Stimulated activated CD8-positive, alpha-beta memory T cell treated with anti-CD3 and anti-CD28 coated beads, Interleukin-12 subunit alpha, Interleukin-12 subunit beta, amount 100 ng/mL, for 4 hours (primary cell): Measurements from ENCODE around the gene ANKRD65.
"Not testable (repeated sequence)": the region's sequence is repeated elsewhere in the genome, so short reads cannot be mapped to it uniquely, and the experiment has no call there.

Experiments
- DNase-seq: peaks from one replicate; pipeline ENCODE4 v3.0.0-alpha.2; 2020; ENCODE audit warnings: low read depth

ANKRD65 gene

DNA sequence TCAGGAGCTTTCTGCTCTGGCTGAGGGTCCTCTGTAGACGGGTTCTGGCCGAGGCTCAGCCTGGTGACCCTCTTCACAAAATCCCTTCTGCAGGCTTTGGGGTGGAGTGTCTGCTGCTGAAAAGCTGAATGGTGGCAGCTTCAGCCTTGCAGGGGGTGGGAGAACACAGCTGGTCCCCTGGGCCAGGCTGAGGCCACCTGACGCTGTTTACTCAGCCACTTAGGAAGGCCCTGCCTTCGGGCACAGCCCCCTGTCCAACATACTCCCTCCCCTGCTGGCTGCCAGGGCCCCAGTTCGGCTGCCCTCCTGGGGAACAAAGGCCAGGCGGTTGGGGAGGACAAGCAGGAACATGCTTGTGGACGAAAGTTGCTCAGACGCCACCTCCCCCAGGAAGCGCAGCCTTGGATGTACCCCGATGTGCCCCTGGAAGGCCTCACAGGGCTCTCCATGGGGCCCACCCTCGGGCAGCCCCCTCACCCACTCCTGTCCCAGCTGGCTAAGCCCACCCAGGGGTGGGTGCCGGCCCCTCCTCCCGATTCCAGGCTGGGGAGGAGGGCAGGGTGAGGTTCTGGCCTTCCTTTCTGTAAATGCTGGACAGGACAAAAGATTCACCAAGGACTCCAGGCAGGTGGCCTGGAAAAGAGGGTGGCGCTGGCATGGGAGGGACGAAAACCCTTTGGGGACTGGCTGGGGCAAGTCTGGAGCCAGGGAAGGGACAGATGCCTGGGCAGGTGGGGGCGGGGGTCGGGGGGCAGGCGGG lies at the start of gene ANKRD65:
ANKRD65 (minus strand) TSS at position 130 of the 760 bp plus-strand sequence. CDS start 271 bp downstream, outside the sequence.
- no peak for DNase-seq

DNA sequence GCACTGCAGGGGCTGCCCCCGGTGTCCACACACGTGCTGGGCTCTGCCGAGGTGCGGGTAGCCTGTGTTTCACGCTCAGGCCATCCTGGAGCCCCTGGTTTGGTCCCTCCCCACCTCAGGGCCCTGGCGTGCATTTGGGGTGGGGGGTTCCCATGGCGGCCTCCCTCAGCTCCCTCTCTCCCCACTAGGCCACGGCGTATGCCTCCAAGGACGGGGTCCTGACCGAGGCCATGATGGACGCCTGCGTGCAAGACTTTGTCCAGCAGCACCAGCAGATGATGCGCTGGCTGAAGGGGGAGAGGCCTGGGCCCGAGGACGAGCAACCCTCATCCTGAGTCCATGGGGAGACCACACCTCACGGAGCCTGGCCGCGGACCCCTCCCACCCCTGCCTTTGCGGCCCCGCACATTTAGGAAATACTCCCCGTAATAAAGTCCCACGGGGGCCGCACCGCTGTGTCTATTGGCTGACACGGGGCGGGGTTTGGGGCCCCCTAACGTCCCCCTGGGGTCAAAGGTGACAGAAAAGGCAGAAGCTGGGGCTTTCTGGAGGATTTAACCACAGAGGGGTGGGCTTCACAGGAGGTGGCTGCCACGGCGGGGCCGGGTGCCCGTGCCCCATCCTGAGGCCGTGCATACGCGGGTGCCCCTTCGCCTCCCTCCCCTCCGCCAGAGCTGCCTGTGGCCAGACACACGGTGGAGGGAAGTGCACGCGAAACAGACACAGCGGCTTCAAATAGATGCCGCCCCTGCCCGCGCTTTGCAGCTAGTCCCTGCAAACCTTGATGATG lies 47.3 kb upstream of the ANKRD65 start:
- DNase-seq = not testable (repeated sequence)

DNA sequence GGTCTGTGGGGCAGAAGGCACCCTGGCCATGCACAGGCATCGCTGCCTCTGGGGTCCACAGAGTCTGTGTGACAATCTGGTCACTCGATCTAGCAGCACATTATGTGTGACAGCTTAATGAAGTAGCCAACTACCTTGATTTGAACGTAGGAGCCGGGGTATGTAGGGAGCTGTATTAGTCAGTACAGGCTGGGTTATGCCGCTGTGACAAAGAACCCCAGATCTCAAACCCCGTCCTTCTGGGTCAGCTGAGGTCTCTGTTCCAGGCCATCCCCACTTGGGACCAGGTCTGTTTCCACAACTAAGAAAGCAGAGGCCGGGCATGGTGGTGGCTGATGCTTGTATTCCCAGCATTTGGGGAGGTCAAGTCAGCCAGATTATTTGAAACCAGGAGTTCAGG lies 42.2 kb upstream of the ANKRD65 start:
- no peak for DNase-seq

DNA sequence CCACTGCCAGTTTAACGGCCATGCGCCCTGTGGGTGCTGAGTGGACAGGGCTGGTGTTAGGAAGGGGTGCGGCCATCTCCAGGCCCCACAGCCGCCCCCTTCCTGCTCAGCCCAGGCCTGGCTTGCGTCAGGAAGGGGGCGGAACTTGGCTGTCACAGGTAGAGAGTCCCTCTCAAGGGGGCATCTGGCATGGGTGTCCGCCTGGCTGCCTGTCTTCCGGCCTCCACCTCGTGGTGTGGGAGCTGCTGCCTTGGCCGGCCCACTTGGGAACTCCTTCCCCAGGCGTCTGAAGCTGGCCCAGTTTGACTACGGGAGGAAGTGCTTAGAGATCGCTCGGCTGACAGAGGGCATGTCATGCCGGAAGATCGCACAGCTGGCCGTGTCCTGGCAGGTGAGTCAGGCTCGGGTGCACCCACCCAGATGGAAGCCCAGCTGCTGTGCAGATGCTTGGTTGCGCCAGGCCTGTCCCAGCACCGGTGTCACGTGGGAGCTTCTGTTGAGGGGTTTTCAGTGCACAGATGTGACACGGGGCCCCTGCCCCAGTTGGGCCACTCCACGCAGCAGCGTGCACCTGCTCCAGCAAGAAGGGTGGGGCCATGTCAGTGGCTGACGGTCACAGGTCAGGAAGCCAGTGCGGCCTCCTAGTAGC lies 41.4 kb upstream of the ANKRD65 start:
- DNase-seq = no peak

DNA sequence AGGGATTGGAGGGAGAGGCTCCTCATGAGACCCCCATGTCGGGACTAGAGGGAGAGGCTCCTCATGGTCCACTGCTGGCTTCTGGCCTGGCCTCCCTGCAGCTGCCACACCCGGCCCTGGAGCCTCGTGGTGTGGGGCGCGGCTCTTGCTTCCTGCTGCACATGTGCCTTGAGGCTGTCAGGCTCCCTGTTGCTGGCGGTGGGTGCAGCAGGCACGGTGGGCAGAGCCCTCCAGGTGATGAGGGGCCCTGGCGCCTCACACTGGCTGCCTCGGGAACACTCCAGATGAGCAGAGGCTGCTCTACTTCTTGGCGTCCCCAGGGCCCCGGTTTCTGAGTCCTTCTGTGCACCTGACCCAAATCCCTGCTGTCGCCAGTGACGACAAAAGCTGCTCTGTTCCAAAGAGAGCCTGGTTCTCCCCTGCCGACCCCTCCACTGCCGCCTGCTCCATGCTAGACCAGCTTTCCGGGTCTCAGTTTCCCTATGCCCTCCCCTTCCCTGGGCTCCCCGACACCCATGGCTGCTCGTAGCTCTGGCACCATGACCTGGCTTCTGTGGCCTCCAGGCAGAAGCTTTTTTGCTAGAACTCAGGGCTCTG lies 40.7 kb upstream of the ANKRD65 start:
- no peak for DNase-seq

DNA sequence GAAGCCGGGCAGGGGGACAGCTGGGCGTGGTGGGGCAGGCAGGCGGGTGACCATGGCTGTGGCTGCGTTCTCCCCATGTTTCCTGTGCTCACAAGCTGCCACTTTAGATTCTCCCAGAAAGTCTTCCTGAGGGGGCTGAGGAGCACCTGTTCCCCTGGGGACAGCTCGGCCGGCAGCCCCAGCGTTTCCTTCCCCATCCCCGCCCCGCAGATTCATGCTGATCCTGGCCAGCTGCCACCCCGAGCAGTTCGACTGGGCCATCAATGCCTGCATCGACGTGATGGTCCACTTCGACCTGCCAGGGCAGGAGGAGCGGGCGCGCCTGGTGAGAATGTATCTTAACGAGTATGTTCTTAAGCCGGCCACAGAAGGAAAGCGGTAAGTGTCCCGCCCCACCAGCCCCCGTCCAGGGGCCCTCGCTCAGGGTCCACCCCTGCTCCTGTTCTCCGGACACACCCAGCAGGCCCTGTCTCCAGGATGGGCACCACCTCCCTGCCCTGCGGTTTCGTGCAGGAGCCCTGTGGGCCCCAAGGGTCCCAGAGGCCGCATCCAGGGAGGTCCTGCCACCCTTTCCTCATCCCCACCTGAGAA lies 39.6 kb upstream of the ANKRD65 start:
- no peak for DNase-seq

DNA sequence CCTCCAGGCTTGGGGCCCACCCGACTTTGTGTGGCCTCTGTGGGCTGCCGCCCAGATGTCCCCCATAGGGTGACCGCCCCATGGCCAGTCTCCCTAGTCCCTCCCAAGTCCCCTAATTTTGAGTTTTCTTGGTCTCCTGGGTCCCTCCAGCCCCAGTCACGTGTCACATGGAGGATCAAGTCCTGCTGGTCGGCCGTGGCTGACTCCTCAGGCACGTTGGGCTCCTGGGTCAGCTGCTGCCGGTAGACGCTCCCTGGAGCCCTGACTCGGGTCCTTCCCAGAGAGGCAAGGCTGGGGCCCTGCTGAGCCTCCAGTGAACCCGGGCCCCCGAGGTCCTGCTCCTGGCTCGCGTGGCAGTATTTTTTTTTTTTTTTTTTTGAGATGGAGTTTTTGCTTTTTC lies 38.6 kb upstream of the ANKRD65 start:
- not testable (repeated sequence) for DNase-seq

DNA sequence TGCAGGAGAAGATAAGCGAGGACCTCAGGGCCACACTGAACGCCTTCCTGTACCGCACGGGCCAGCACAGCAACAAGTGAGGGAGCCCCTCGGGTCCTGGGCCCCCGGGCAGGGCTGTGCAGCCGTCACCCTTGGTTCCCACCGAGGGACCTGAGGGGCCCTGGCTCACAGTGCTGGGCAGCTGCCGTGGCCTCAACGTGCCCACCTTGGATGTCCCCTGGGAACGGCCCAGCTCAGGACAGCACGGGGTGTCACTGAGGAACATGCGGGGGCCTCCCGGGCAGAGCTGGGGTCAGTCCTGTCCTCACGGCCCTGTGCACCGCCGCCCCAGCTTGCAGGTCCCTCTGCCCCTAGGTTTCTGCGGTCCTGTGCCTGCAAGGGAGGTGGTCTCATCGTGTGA lies 38.1 kb upstream of the ANKRD65 start:
- not testable (repeated sequence) for DNase-seq

DNA sequence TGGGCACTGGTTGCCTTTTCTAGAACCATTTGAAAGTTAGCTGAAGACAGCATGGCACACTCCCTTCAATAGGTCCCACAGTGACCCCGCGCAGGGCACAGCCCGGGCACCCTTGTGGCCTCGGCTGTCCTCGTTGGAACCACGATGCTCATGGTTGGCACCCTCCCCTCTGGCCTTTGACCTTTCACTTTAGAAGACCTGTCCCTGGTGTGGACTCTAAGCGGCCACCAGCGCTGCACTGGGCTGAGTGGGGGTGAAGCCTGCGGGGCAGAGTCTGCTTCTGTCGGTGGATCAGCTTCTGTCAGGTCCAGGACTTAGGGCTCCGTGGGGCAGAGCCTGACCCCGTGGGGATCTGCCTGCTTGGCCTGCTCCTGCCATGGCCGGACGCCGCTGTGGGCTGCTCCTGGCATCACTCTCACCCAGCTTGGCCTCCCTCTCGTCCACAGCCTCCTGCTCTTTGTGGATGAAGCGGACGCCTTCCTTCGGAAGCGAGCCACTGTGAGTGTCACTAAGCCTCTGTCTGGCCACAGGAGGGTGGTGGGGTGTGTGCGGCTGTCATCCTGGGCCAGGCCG lies 35.7 kb upstream of the ANKRD65 start:
- not testable (repeated sequence) for DNase-seq

DNA sequence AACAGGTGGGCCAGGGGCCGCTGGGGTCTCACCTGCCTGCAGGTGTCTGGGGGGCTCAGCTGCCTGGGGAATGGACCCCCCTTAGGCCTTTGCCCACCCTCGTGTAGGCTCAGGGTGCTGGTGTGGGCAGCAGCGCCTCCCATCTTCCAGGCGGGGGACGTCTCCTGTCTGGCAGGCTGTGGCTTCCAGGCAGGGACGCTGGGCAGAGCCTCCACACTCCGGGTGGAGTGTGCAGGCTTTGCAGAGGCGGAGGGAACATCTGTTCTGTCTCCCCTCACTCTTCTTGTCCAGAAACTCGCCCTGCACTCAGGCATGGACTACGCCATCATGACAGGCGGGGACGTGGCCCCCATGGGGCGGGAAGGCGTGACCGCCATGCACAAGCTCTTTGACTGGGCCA lies 34.9 kb upstream of the ANKRD65 start:
- not testable (repeated sequence) for DNase-seq

DNA sequence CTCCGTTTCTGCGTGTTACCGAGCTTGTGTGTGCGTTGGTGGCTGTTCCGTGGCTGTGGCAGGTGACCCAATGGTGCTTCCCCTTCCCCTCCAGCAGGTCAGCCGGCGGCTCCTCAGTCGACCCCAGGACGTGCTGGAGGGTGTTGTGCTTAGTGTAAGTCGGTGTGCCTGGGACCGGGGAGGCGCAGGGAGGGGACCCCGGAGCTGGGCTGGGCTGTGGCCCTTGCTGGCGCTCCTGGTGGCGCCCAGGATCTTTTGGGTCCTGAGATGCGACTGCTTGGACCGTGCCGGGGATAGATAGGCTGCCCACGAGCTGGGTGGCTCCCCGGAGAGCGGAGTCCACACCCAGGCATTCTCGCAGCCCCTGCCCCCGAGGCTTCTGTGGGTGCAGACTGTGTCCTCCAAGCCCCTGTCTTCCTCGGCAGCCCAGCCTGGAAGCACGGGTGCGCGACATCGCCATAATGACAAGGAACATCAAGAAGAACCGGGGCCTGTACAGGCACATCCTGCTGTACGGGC lies 34.3 kb upstream of the ANKRD65 start:
- DNase-seq = no peak

DNA sequence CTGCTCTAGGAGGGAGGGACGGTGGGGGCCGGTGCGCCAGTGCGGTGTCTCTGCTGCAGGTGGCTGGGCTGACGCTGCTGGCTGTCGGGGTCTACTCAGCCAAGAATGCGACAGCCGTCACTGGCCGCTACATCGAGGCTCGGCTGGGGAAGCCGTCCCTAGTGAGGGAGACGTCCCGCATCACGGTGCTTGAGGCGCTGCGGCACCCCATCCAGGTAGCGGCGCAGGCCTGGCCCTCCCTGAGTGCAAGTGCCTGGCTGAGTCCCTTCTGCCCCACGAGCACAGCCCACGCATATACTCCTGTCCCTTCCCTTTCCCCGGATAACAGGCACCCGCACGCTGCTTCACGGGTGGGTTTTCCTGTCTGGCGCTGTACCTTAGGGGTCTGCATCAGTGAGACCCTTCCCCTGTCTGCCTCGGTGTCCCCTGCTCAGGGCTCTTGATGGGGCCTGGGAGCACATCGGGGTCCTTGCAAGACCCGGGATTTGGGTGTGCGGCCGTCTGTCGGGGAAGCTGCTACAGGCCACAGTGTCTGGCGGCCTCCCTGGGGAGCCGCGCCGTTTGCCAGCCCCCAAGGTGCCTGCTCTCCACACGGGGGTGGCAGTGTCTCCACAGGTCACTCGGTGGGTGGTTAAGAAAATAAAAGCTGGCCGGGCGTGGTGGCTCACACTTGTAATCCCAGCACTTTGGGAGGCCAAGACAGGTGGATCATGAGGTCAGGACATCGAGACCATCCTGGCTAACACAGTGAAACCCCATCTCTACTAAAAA lies 33.4 kb upstream of the ANKRD65 start:
- not testable (repeated sequence) for DNase-seq

DNA sequence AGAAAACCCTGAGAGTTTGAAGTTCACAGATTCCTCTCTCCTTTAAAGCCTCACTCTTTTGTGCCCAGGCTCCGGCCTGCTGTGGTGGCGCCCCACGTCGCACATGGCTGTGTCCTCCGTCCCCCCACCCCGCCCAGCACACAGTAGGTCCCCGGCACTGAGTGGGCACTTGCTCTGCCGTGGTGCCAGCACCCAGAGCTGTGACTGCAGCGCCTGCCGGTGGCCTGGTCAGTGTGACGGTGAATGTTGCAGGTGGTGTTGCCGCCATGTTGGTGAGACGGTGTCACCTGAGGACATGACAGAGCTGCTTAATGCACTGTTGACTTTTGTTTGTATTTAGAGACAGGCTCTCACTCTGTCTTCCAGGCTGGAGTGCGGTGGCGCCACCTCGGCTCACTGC lies 31.8 kb upstream of the ANKRD65 start:
- DNase-seq = no peak

DNA sequence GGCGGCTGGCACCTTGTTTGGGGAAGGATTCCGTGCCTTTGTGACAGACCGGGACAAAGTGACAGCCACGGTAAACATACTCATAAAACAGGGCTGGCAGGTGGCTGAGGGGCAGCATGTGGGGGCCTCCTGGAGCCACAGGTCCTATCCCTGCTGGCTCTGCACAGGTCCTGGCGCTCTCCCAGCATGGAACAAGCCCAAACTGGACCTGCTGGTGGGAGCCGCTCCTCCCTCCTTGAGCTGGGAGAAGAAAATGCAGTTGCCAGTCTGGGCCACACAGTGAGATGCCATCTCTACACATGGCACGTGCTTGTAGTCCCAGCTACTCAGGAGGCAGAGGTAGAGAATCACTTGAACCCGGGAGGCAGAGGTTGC lies 31.3 kb upstream of the ANKRD65 start:
- not testable (repeated sequence) for DNase-seq

DNA sequence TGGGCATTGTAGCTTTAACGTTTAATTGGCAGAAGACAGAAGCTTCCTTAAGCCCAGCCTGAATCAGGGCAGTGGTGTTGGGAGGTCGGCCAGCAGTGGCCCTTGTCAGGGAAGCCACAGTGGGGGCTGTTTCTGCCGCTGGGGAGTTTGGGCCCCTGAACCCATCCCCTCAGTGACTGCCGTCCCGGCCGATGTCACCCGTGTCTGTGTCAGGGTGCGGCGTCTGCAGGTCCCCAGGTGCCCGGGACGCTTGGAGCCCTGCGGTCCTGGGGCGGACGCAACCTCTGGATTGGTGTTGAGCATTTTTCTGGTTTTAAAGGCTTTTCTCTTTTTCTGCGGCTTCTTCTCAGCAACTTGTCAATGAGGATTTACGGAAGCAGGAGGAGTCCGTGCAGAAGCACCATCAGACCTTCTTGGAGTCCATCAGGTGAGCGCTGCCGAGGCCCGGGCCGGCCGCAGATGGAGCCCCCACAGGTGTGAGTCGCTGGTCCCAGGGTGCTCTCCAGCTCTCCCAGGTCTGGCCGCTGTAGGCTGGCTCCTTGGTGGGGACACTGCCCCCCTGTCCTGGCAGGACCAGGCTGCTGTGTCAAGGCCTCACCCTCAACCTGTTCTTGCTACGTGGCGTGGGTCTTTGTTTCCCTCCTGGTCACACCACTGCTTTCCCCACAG lies 30.8 kb upstream of the ANKRD65 start:
- no peak for DNase-seq

DNA sequence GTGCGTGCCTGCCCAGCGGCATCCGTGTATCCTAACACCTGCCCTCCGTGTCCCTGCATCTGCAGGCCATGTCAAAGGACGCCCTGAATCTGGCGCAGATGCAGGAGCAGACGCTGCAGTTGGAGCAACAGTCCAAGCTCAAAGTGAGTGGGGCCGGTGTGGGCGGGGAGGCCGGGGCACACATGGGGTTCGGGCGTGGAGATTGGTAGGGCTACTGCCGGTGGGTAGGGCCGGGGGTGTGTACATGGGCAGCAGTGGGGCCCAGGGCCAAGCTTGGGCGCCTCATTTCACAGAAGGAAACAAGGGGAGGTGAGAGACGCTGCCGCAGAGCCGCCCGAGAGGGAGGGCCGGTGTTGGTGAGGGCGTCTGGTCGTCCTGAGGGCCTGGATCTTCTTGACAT lies 29.5 kb upstream of the ANKRD65 start:
- not testable (repeated sequence) for DNase-seq

DNA sequence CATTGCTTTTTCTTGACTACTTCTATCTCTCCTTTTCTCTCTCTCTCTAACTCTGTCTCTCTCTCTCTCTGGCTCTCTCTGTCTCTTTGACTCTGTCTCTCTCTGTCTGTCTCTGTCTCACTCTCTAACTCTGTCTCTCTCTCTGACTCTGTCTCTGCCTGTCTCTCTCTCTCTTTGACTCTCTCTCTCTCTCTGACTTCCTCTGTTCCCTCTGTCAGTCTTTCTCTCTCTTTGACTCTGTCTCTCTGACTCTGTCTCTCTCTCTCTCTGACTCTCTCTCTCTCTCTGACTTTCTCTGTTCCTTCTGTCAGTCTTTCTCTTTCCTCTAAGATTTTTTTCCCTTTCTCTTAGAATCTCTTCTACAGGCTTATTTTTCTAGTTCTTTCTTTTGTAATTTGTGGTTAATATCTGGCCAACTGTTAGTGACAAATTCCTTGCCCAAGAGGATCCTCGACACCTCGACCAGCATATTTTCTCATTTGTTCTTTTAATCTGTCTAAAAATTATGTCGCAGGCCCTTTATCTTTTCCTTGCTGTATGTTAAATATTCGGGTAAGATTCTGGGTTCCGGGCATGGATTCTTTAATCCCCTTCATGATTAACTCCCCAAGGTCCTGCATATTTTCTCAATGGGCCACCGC lies 28.1 kb upstream of the ANKRD65 start, which contains the start of gene ATAD3C:
ATAD3C (plus strand) TSS at position 591 of the 641 bp plus-strand sequence. CDS start 995 bp downstream, outside the sequence.
- no peak for DNase-seq

DNA sequence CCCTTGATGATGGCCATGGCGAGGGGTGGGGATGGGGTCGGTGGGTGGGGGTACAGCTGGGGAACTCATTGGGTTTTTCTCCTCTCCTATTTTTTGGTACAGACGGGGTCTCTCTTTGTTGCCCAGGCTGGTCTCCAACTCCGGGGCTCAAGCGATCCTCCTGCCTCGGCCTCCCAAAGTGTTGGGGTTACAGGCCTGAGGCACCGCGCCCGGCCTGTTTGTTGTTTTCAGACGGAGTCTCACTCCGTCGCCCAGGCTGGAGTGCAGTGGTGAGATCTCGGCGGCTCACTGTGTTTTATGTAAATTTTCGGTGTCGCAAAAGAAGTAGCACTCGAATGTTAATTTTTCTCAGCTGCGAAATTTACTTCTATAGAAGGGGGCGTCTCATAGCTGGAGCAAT lies 25.6 kb upstream of the ANKRD65 start:
- not testable (repeated sequence) for DNase-seq

DNA sequence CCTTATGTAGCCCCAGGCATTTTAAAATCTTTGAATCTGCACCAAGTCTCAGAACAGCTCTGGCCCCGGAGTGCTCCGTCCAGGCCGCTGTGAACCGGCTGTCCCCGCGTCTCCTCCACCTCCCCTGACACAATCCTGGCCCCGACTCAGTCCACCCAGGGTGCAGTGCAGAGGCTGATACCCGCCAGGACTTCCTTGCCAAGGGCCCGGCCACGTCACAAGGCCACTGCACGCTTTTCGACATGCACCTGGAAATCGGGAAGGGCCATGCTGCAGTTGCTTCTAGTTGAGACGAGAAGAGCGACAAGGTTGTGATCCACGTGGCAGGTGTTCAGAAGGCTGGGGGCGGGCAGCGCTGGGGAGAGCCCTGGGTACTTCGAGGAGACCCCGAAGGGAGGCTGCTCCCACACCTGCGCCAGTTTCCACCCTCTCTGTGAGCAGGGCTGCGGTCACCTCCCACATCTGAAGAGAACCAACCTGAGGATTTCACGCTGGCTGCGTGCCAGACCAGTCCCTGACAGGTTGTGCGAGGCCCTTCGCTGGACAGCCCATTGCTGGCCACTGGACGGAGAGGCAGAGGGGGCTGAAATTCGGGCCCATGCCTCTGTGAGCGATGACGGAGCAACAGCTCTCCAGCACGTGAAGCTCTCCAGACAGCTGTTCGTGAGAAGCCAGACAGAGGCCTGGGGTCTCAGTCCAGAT lies 21.1 kb upstream of the ANKRD65 start:
- DNase-seq = no peak
